GM23338 (cell line): ENCODE measurements around the gene CXCL16.

Source experiments
- CREB1 ChIP-seq: fragments of 250-450 bp; sonication (Bioruptor Pico); IDR thresholded peaks from 2 replicates; pipeline ENCODE4 v1.5.0; 2020; ENCODE audit warnings: low read depth, mild to moderate bottlenecking, moderate library complexity
- EZH2 ChIP-seq: fragments of 200-600 bp; sonication (generic); IDR thresholded peaks from one replicate; pipeline ENCODE4 v1.8.0; 2017; ENCODE audit warnings: antibody characterized with exemption, mild to moderate bottlenecking, low read depth; ENCODE audit not compliant: unreplicated experiment
- JUNB ChIP-seq: IDR thresholded peaks from one replicate; pipeline ENCODE4 v1.6.1; 2016; ENCODE audit warnings: antibody characterized with exemption; ENCODE audit not compliant: unreplicated experiment
- POLR2AphosphoS5 ChIP-seq: IDR thresholded peaks from 2 replicates; pipeline ENCODE4 v1.6.1; 2016; ENCODE audit warnings: antibody characterized with exemption, low read depth
- REST ChIP-seq: IDR thresholded peaks from one replicate; pipeline ENCODE4 v1.6.1; 2018; ENCODE audit warnings: antibody characterized with exemption; ENCODE audit not compliant: unreplicated experiment
- TF ChIP-seq, protein P1 (sequence below), 2 experiments: fragments of 200-600 bp in 1 of 2; sonication (generic) in 1 of 2; conservative IDR thresholded peaks; 2 replicates each; pipeline versions ENCODE4 v1.5.1 to v1.6.1; 2016 to 2017; ENCODE audit warnings: antibody characterized with exemption in 2 of 2, low read depth in 2 of 2, mild to moderate bottlenecking in 2 of 2, moderate library complexity in 1 of 2

DNA sequence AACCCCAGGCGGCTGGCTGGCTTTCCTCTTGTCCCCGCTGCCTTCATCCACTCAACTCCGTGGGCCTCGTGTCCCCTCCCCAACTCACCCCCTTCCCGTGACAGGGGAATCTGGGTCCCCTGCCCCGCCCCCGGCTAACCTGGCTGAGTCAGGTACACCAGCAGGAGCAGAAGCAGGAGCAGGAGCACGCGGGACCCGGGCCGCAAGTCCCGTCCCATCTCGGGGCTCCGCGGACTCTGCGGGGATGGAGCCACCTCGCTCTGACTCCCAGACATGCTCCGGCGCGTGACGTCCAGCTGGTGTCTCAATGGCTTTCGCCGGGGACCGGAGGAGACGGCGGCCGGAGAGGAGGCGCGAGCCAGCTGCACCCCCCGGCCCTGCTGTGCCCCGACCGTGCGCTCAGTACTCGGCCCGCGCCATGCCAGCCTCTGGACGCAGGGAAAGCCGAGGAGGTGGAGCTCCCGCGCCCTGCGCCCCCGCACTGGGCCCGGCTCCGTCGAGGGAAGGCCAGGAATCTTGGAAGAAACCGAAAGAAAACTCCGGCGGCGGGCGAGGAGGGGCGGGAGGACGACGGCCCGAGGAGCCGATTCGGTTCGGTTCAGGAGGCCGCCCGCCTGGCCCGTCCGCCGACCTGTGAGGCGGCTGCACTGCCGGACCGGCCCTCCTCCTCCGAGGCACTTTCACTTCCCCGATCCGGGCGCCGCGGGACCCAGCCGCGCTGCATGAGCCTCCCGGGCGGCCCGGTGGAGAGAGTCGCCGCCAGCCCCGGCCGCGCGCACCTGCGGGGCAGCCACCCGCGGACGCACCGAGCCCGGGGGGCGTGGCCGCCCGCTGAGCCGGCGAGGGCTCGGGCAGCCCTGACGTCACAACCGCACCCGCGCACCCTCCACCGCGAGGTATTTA is at the start of gene CXCL16, which contains the start of gene ZMYND15:
- TF ChIP-seq REST: no peak
- no peak for TF ChIP-seq POLR2AphosphoS5
- TF ChIP-seq CREB1 (CRISPR knock-in tag): peak; percentile 62
- TF ChIP-seq, protein P1, sequence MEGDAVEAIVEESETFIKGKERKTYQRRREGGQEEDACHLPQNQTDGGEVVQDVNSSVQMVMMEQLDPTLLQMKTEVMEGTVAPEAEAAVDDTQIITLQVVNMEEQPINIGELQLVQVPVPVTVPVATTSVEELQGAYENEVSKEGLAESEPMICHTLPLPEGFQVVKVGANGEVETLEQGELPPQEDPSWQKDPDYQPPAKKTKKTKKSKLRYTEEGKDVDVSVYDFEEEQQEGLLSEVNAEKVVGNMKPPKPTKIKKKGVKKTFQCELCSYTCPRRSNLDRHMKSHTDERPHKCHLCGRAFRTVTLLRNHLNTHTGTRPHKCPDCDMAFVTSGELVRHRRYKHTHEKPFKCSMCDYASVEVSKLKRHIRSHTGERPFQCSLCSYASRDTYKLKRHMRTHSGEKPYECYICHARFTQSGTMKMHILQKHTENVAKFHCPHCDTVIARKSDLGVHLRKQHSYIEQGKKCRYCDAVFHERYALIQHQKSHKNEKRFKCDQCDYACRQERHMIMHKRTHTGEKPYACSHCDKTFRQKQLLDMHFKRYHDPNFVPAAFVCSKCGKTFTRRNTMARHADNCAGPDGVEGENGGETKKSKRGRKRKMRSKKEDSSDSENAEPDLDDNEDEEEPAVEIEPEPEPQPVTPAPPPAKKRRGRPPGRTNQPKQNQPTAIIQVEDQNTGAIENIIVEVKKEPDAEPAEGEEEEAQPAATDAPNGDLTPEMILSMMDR (conservative IDR thresholded peaks at IDR 0.05; ENCODE audit: low read depth in 2 of 2): no peak
- TF ChIP-seq EZH2: no peak
- TF ChIP-seq JUNB: no peak
